Ovary (tissue), 3 donors: ENCODE data around the gene DCAF15.

Source experiments
- EP300 ChIP-seq: sonication (generic); formaldehyde crosslinking; IDR thresholded peaks from one replicate; pipeline ENCODE4 v1.6.1; 2017; ENCODE audit warnings: antibody characterized with exemption
- POLR2A ChIP-seq: fragments of 450-650 bp; IDR thresholded peaks from one replicate; pipeline ENCODE4 v1.6.1; 2017; ENCODE audit warnings: antibody characterized with exemption, mild to moderate bottlenecking, moderate library complexity
- TF ChIP-seq, protein P1 (sequence below), 3 donors: fragments of 450-650 bp in 2 of 3; fragments of 200-600 bp in 1 of 3; IDR thresholded peaks; one replicate each; pipeline versions ENCODE4 v1.5.1 to v1.8.0; 2016 to 2022; ENCODE audit warnings: antibody characterized with exemption in 3 of 3, mild to moderate bottlenecking in 1 of 3
- donor health status: DM: no; HTN: no; CAD: no.

- TF ChIP-seq POLR2A, result no peak
- TF ChIP-seq, protein P1, sequence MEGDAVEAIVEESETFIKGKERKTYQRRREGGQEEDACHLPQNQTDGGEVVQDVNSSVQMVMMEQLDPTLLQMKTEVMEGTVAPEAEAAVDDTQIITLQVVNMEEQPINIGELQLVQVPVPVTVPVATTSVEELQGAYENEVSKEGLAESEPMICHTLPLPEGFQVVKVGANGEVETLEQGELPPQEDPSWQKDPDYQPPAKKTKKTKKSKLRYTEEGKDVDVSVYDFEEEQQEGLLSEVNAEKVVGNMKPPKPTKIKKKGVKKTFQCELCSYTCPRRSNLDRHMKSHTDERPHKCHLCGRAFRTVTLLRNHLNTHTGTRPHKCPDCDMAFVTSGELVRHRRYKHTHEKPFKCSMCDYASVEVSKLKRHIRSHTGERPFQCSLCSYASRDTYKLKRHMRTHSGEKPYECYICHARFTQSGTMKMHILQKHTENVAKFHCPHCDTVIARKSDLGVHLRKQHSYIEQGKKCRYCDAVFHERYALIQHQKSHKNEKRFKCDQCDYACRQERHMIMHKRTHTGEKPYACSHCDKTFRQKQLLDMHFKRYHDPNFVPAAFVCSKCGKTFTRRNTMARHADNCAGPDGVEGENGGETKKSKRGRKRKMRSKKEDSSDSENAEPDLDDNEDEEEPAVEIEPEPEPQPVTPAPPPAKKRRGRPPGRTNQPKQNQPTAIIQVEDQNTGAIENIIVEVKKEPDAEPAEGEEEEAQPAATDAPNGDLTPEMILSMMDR (IDR thresholded peaks at IDR 0.05), result no peak
- TF ChIP-seq EP300, result no peak
Observed at GRCh38 chr19:13932149-13932637, 20.1 kb upstream of the DCAF15 start.
